H9 (cell line): ENCODE data around the gene HOXD4. TPM values are rescaled to one million over a fixed set of nuclear protein-coding genes. Genes with fewer than 3 reads are reported as not detected.

ENCODE experiments used
- DNase-seq: peaks from one replicate; pipeline ENCODE4 v3.0.0-alpha.2; 2017
- H2AFZ ChIP-seq: one replicate; pipeline ENCODE4 v1.6.1; 2013; ENCODE audit warnings: mild to moderate bottlenecking, low read length, control low read depth, moderate library complexity
- H2AK5ac ChIP-seq: 2 replicates; pipeline ENCODE4 v1.6.1; 2013; ENCODE audit warnings: low read length, control low read depth, mixed read lengths; ENCODE audit not compliant: insufficient read length
- H2BK120ac ChIP-seq: one replicate; pipeline ENCODE4 v1.6.1; 2013; ENCODE audit warnings: low read depth, mild to moderate bottlenecking, low read length, control low read depth, inconsistent platforms; ENCODE audit not compliant: poor library complexity, severe bottlenecking
- H2BK12ac ChIP-seq: 2 replicates; pipeline ENCODE4 v1.6.1; 2013; ENCODE audit warnings: low read length, control low read depth, mixed read lengths, low read depth; ENCODE audit not compliant: insufficient read length
- H2BK15ac ChIP-seq: 2 replicates; pipeline ENCODE4 v1.6.1; 2013; ENCODE audit warnings: low read depth, low read length, control low read depth
- H2BK20ac ChIP-seq: one replicate; pipeline ENCODE4 v1.6.1; 2013; ENCODE audit warnings: low read depth, mild to moderate bottlenecking, low read length, control low read depth, inconsistent platforms; ENCODE audit not compliant: poor library complexity, severe bottlenecking
- H2BK5ac ChIP-seq: 2 replicates; pipeline ENCODE4 v1.6.1; 2013; ENCODE audit warnings: low read length, control low read depth, mixed read lengths; ENCODE audit not compliant: insufficient read length
- H3K14ac ChIP-seq: 2 replicates; pipeline ENCODE4 v1.6.1; 2013; ENCODE audit warnings: low read length, control low read depth; ENCODE audit not compliant: insufficient read depth
- H3K18ac ChIP-seq: 2 replicates; pipeline ENCODE4 v1.6.1; 2013; ENCODE audit warnings: low read depth, mild to moderate bottlenecking, mixed read lengths, low read length, control low read depth; ENCODE audit not compliant: insufficient read length
- H3K23ac ChIP-seq: 2 replicates; pipeline ENCODE4 v1.6.1; 2013; ENCODE audit warnings: low read length, control low read depth, mixed read lengths, low read depth; ENCODE audit not compliant: insufficient read length
- H3K23me2 ChIP-seq: 2 replicates; pipeline ENCODE4 v1.6.1; 2013; ENCODE audit warnings: low read depth, mild to moderate bottlenecking, mixed read lengths, low read length, control low read depth; ENCODE audit not compliant: insufficient read length, poor library complexity, severe bottlenecking
- H3K27ac ChIP-seq: 2 replicates; pipeline ENCODE4 v1.5.1; 2013; ENCODE audit warnings: low read length, control low read depth, mixed read lengths, low read depth; ENCODE audit not compliant: insufficient read length
- H3K27me3 ChIP-seq: 2 replicates; pipeline ENCODE4 v1.6.1; 2013; ENCODE audit warnings: low read length, control low read depth, inconsistent platforms; ENCODE audit not compliant: insufficient read depth
- H3K4ac ChIP-seq: 2 replicates; pipeline ENCODE4 v1.6.1; 2013; ENCODE audit warnings: low read depth, mild to moderate bottlenecking, control low read depth, inconsistent platforms, low read length, moderate library complexity
- H3K4me1 ChIP-seq: 2 replicates; pipeline ENCODE4 v1.6.1; 2013; ENCODE audit warnings: low read length, control low read depth, inconsistent platforms; ENCODE audit not compliant: insufficient read depth
- H3K4me2 ChIP-seq: 2 replicates; pipeline ENCODE4 v1.6.1; 2013; ENCODE audit warnings: low read length, control low read depth, mixed read lengths; ENCODE audit not compliant: insufficient read length, insufficient read depth
- H3K56ac ChIP-seq: 2 replicates; pipeline ENCODE4 v1.6.1; 2013; ENCODE audit warnings: low read depth, mild to moderate bottlenecking, mixed read lengths, low read length, control low read depth; ENCODE audit not compliant: insufficient read length
- H3K79me1 ChIP-seq: 2 replicates; pipeline ENCODE4 v1.6.1; 2013; ENCODE audit warnings: low read depth, mild to moderate bottlenecking, moderate library complexity, low read length, control low read depth, inconsistent platforms; ENCODE audit not compliant: insufficient read depth, poor library complexity, severe bottlenecking
- H3K79me2 ChIP-seq: 2 replicates; pipeline ENCODE4 v1.6.1; 2013; ENCODE audit warnings: low read length, control low read depth, inconsistent platforms; ENCODE audit not compliant: insufficient read depth
- H3K9ac ChIP-seq: 2 replicates; pipeline ENCODE4 v1.6.1; 2013; ENCODE audit warnings: low read length, control low read depth, mixed read lengths; ENCODE audit not compliant: insufficient read length; ENCODE audit errors: extremely low read depth
- H3K9me3 ChIP-seq: one replicate; pipeline ENCODE4 v1.6.1; 2013; ENCODE audit warnings: low read depth, low read length, inconsistent platforms; ENCODE audit not compliant: control insufficient read depth
- H3T11ph ChIP-seq: one replicate; pipeline ENCODE4 v1.6.1; 2013; ENCODE audit warnings: mild to moderate bottlenecking, low read length, control low read depth, inconsistent platforms
- H4K20me1 ChIP-seq: one replicate; pipeline ENCODE4 v1.6.1; 2013; ENCODE audit not compliant: control insufficient read depth, insufficient read length, insufficient read depth
- H4K5ac ChIP-seq: 2 replicates; pipeline ENCODE4 v1.6.1; 2013; ENCODE audit warnings: low read depth, mild to moderate bottlenecking, mixed read lengths, low read length, control low read depth; ENCODE audit not compliant: insufficient read length
- H4K8ac ChIP-seq: replicated peaks from 2 replicates; pipeline ENCODE4 v1.6.1; 2013; ENCODE audit warnings: low read length, control low read depth, mixed read lengths, low read depth; ENCODE audit not compliant: insufficient read length
- H4K91ac ChIP-seq: 2 replicates; pipeline ENCODE4 v1.6.1; 2013; ENCODE audit warnings: low read depth, mild to moderate bottlenecking, moderate library complexity, mixed read lengths, low read length, control low read depth; ENCODE audit not compliant: insufficient read length
- H3K27ac Mint-ChIP-seq, 3 experiments: 2 replicates in 2 of 3; 3 replicates in 1 of 3; pipeline ENCODE4 v1.8.0; 2020 to 2021; ENCODE audit warnings: mixed read lengths in 3 of 3, mild to moderate bottlenecking in 1 of 3, moderate library complexity in 1 of 3
- H3K27me3 Mint-ChIP-seq: 2 replicates; pipeline ENCODE4 v1.8.0; 2021; ENCODE audit warnings: low read depth, mild to moderate bottlenecking, moderate library complexity, mixed read lengths
- H3K36me3 Mint-ChIP-seq, 3 experiments: 2 replicates in 2 of 3; 3 replicates in 1 of 3; pipeline ENCODE4 v1.8.0; 2020 to 2021; ENCODE audit warnings: low read depth in 3 of 3, mixed read lengths in 3 of 3; ENCODE audit not compliant: insufficient read depth in 1 of 3
- H3K4me1 Mint-ChIP-seq, 2 experiments: 2 replicates each; pipeline ENCODE4 v1.8.0; 2020; ENCODE audit warnings: mixed read lengths in 2 of 2
- H3K4me3 Mint-ChIP-seq, 2 experiments: 2 replicates in 1 of 2; 3 replicates in 1 of 2; pipeline ENCODE4 v1.8.0; 2020 to 2021; ENCODE audit warnings: mild to moderate bottlenecking in 2 of 2, mixed read lengths in 2 of 2, moderate library complexity in 1 of 2
- H3K9me3 Mint-ChIP-seq, 2 experiments: 2 replicates in 1 of 2; 3 replicates in 1 of 2; pipeline ENCODE4 v1.8.0; 2020; ENCODE audit warnings: mild to moderate bottlenecking in 2 of 2, mixed read lengths in 2 of 2, moderate library complexity in 1 of 2
- WGBS: extraction: QIAGEN DNeasy Blood & Tissue Kit; methylation state at CpG from one replicate; pipeline ENCODE4 v1.1.7; 2013; ENCODE audit warnings: missing lambda C conversion rate, low lambda C conversion rate, mixed read lengths; ENCODE audit not compliant: insufficient read length; ENCODE audit errors: extremely low coverage; 5-methylcytosine and 5-hydroxymethylcytosine counted together
- total RNA-seq: library from RNA; stranded (reverse); gene quantifications from 2 replicates; pipeline ENCODE4 v1.2.1, GENCODE V29; 2021
- TF ChIP-seq, protein P1 (sequence below): fragments of 200-600 bp; sonication (generic); conservative IDR thresholded peaks from 3 replicates; pipeline ENCODE4 v1.8.0; 2021; ENCODE audit warnings: antibody characterized with exemption, mild to moderate bottlenecking

HOXD4 gene
- total RNA-seq, 1 experiment from 2014 or later = not detected

DNA sequence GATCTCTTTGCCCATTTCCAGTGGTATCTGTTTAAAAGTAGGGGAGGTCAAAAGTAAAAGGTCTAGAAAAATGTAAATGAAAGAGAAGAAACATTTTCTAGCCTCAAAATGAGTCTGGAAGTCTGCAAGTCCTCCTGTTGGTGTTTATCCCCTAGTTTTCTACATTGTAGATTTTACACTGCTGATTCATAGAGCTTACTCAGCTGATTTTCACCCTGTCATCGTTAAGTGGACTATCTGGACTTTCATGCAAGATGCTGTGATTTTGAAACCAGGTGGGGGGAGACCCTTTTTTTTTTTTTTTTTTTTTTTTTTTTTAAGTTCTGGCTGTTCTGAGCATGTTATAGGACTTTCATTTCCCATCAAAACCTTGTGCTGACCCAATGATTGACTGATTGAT is 16.0 kb downstream of the HOXD4 start:
- H4K8ac ChIP-seq = no peak overlapping the region
- H4K5ac ChIP-seq = no peak overlapping the region
- Mint-ChIP-seq H3K4me1 (peaks cover 2 to 30% of the 10 kb centered on the region in 2 experiments; a peak in 3 of 4 replicates), H3K36me3 (no peaks in the 10 kb centered on the region; a peak in 1 of 7 replicates), H3K4me3 (no peak overlapping the region), H3K27ac (no peak overlapping the region), H3K9me3 (peaks cover 0 to 5% of the 10 kb centered on the region in 2 experiments; a peak in 3 of 5 replicates), H3K27me3 (peaks cover 100% of the 10 kb centered on the region)
- no peaks in the 10 kb centered on the region for H3K9me3 ChIP-seq
- no peak overlapping the region for H4K91ac ChIP-seq
- no peak overlapping the region for H3K9ac ChIP-seq
- TF ChIP-seq, protein P1, sequence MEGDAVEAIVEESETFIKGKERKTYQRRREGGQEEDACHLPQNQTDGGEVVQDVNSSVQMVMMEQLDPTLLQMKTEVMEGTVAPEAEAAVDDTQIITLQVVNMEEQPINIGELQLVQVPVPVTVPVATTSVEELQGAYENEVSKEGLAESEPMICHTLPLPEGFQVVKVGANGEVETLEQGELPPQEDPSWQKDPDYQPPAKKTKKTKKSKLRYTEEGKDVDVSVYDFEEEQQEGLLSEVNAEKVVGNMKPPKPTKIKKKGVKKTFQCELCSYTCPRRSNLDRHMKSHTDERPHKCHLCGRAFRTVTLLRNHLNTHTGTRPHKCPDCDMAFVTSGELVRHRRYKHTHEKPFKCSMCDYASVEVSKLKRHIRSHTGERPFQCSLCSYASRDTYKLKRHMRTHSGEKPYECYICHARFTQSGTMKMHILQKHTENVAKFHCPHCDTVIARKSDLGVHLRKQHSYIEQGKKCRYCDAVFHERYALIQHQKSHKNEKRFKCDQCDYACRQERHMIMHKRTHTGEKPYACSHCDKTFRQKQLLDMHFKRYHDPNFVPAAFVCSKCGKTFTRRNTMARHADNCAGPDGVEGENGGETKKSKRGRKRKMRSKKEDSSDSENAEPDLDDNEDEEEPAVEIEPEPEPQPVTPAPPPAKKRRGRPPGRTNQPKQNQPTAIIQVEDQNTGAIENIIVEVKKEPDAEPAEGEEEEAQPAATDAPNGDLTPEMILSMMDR = no peak
- no peak overlapping the region for H2AK5ac ChIP-seq
- no peaks in the 10 kb centered on the region for H3K79me2 ChIP-seq
- H3K4me1 ChIP-seq = no peaks in the 10 kb centered on the region
- H2BK15ac ChIP-seq = no peak overlapping the region
- H3K79me1 ChIP-seq = no peaks in the 10 kb centered on the region
- H3K27me3 ChIP-seq = peaks cover 97% of the 10 kb centered on the region
- no peak overlapping the region for H3K18ac ChIP-seq
- no peak overlapping the region for H3K4ac ChIP-seq
- H2BK12ac ChIP-seq = no peak overlapping the region
- no peak overlapping the region for H2BK5ac ChIP-seq
- H3T11ph ChIP-seq = no peak overlapping the region
- no peak overlapping the region for H3K14ac ChIP-seq
- H3K27ac ChIP-seq = no peak overlapping the region
- H2BK20ac ChIP-seq = no peak overlapping the region
- DNase-seq = no peak
- H3K23ac ChIP-seq = no peak overlapping the region
- no peak overlapping the region for H3K56ac ChIP-seq
- WGBS = no CpG with 5 or more reads among the region's 1 CpG
- H4K20me1 ChIP-seq = no peaks in the 10 kb centered on the region
- no peaks in the 10 kb centered on the region for H3K23me2 ChIP-seq
- no peak overlapping the region for H2BK120ac ChIP-seq
- no peak overlapping the region for H2AFZ ChIP-seq
- H3K4me2 ChIP-seq = no peak overlapping the region
